Measurements from ENCODE around the gene ADGRG6. TPM values are rescaled to one million over a fixed set of nuclear protein-coding genes. Genes with fewer than 3 reads are reported as not detected.
"Not testable (repeated sequence)": the region's sequence is repeated elsewhere in the genome, so short reads cannot be mapped to it uniquely, and the experiment has no call there.

The ADGRG6 gene
- total and polyA plus RNA-seq, 2 donors (not counting 3 experiments of a cell fraction or from before 2014, with no cell fraction given), result 99.3 to 166 TPM

GRCh38 chr6:142421285-142422117, 119.7 kb downstream of the ADGRG6 start:
- ChIA-PET CTCF (interaction anchor here (1.0 to 2.1 kb wide), 4 partner anchors 8 to 265 kb away, joined by 3 to 7 read pairs (median 4); no protein-coding TSS in a partner anchor), POLR2A (no interaction called here)
- no peaks in the 10 kb centered on the region for H3K27me3 ChIP-seq (ENCODE audit: control insufficient read depth in 2 of 2, insufficient read depth in 2 of 2, low read length in 2 of 2)
- H3K4me2 ChIP-seq (ENCODE audit: insufficient read depth, low read length), result no peak overlapping the region
- TF ChIP-seq JUN (IDR thresholded peaks at IDR 0.05; ENCODE audit: borderline replicate concordance, insufficient read depth, insufficient read length, low read depth), result no peak
- no peak for TF ChIP-seq MAX (IDR thresholded peaks at IDR 0.05; ENCODE audit: insufficient read depth, insufficient read length)
- no peak for TF ChIP-seq POLR2AphosphoS5 (IDR thresholded peaks at IDR 0.05; ENCODE audit: insufficient read depth, low read depth, low read length)
- DNase-seq (ENCODE audit: low read depth, low spot score) (no peak), FAIRE-seq (no peak)
- H3K27ac ChIP-seq (ENCODE audit: insufficient read depth, low read depth, low read length), result no peak overlapping the region
- no TSS peak for BruUV-seq (replicated peaks)
- H3K36me3 ChIP-seq (ENCODE audit: control insufficient read depth in 2 of 2, extremely low read depth in 1 of 2, insufficient read depth in 2 of 2, low read length in 2 of 2), result peaks cover 16 to 21% of the 10 kb centered on the region in 2 experiments
- intact Hi-C loops (cut with micrococcal nuclease), result no loop called here
- H3K4me3 ChIP-seq (replicated peaks in 1 of 3; ENCODE audit: insufficient read depth in 1 of 3, low read depth in 1 of 3, low read length in 3 of 3), result no peak overlapping the region
- dilution Hi-C loops (cut with MboI; ENCODE audit: extremely low pct_ligation_motif_present, low sequenced_read_pairs), result no loop called here
- H3K79me2 ChIP-seq (ENCODE audit: control insufficient read depth, insufficient read depth, low read length), result no peaks in the 10 kb centered on the region
- no peaks in the 10 kb centered on the region for H3K9me3 ChIP-seq (replicated peaks; ENCODE audit: control insufficient read depth, insufficient read depth, low read length)
- no peaks in the 10 kb centered on the region for H4K20me1 ChIP-seq (replicated peaks; ENCODE audit: control insufficient read depth, extremely low read depth, insufficient read depth, low read length)
- no peaks in the 10 kb centered on the region for H3K9me1 ChIP-seq (replicated peaks; ENCODE audit: control insufficient read depth, extremely low read depth, insufficient read depth, low read length)
- no peak overlapping the region for H2AFZ ChIP-seq (ENCODE audit: low read depth, low read length)
- H3K9ac ChIP-seq (replicated peaks; ENCODE audit: extremely low read depth, insufficient read depth, low read length), result no peak overlapping the region
- H3K4me1 ChIP-seq (ENCODE audit: control insufficient read depth, extremely low read depth, insufficient read depth, low read length), result peaks cover 8% of the 10 kb centered on the region

- H3K4me1 ChIP-seq (ENCODE audit: control insufficient read depth, extremely low read depth, insufficient read depth, low read length); H3K4me3 ChIP-seq (replicated peaks in 1 of 3; ENCODE audit: insufficient read depth in 1 of 3, low read depth in 1 of 3, low read length in 3 of 3); H3K9ac ChIP-seq (replicated peaks; ENCODE audit: extremely low read depth, insufficient read depth, low read length); H3K79me2 ChIP-seq (ENCODE audit: control insufficient read depth, insufficient read depth, low read length); H3K9me3 ChIP-seq (replicated peaks; ENCODE audit: control insufficient read depth, insufficient read depth, low read length); intact Hi-C loops (cut with micrococcal nuclease); H3K9me1 ChIP-seq (replicated peaks; ENCODE audit: control insufficient read depth, extremely low read depth, insufficient read depth, low read length); dilution Hi-C loops (cut with MboI; ENCODE audit: extremely low pct_ligation_motif_present, low sequenced_read_pairs); H4K20me1 ChIP-seq (replicated peaks; ENCODE audit: control insufficient read depth, extremely low read depth, insufficient read depth, low read length); H3K27me3 ChIP-seq (ENCODE audit: control insufficient read depth in 2 of 2, insufficient read depth in 2 of 2, low read length in 2 of 2); CTCF ChIA-PET; BruUV-seq (replicated peaks); POLR2A ChIA-PET; H3K4me2 ChIP-seq (ENCODE audit: insufficient read depth, low read length); FAIRE-seq; DNase-seq (ENCODE audit: low read depth, low spot score); H2AFZ ChIP-seq (ENCODE audit: low read depth, low read length); H3K27ac ChIP-seq (ENCODE audit: insufficient read depth, low read depth, low read length): not testable (repeated sequence)
- H3K36me3 ChIP-seq (ENCODE audit: control insufficient read depth in 2 of 2, extremely low read depth in 1 of 2, insufficient read depth in 2 of 2, low read length in 2 of 2), result peaks cover 0 to 17% of the 10 kb centered on the region in 2 experiments
Observed at GRCh38 chr6:142426444-142427132, 124.8 kb downstream of the ADGRG6 start.

- H3K4me1 ChIP-seq (ENCODE audit: control insufficient read depth, extremely low read depth, insufficient read depth, low read length); H3K27me3 ChIP-seq (ENCODE audit: control insufficient read depth in 2 of 2, insufficient read depth in 2 of 2, low read length in 2 of 2); H4K20me1 ChIP-seq (replicated peaks; ENCODE audit: control insufficient read depth, extremely low read depth, insufficient read depth, low read length); FAIRE-seq; H3K79me2 ChIP-seq (ENCODE audit: control insufficient read depth, insufficient read depth, low read length); H3K9me3 ChIP-seq (replicated peaks; ENCODE audit: control insufficient read depth, insufficient read depth, low read length); BruUV-seq (replicated peaks); H3K9me1 ChIP-seq (replicated peaks; ENCODE audit: control insufficient read depth, extremely low read depth, insufficient read depth, low read length); H3K4me3 ChIP-seq (replicated peaks in 1 of 3; ENCODE audit: insufficient read depth in 1 of 3, low read depth in 1 of 3, low read length in 3 of 3); DNase-seq (ENCODE audit: low read depth, low spot score); H2AFZ ChIP-seq (ENCODE audit: low read depth, low read length); H3K27ac ChIP-seq (ENCODE audit: insufficient read depth, low read depth, low read length); H3K4me2 ChIP-seq (ENCODE audit: insufficient read depth, low read length); dilution Hi-C loops (cut with MboI; ENCODE audit: extremely low pct_ligation_motif_present, low sequenced_read_pairs); POLR2A ChIA-PET; H3K9ac ChIP-seq (replicated peaks; ENCODE audit: extremely low read depth, insufficient read depth, low read length); intact Hi-C loops (cut with micrococcal nuclease): not testable (repeated sequence)
- peaks cover 0 to 17% of the 10 kb centered on the region in 2 experiments for H3K36me3 ChIP-seq (ENCODE audit: control insufficient read depth in 2 of 2, extremely low read depth in 1 of 2, insufficient read depth in 2 of 2, low read length in 2 of 2)
- CTCF ChIA-PET, result interaction anchor here (1.2 kb wide), 1 partner anchor 46 kb away, joined by 3 read pairs; no protein-coding TSS in a partner anchor
Observed at GRCh38 chr6:142428468-142428867, 126.7 kb downstream of the ADGRG6 start.

All from endothelial cell of umbilical vein (primary cell).